H9 (cell line): ENCODE data around the gene ADAMTSL2. TPM values are rescaled to one million over a fixed set of nuclear protein-coding genes. Genes with fewer than 3 reads are reported as not detected.

ENCODE experiments used
- DNase-seq: peaks from one replicate; pipeline ENCODE4 v3.0.0-alpha.2; 2017
- H2AFZ ChIP-seq: one replicate; pipeline ENCODE4 v1.6.1; 2013; ENCODE audit warnings: mild to moderate bottlenecking, low read length, control low read depth, moderate library complexity
- H2AK5ac ChIP-seq: 2 replicates; pipeline ENCODE4 v1.6.1; 2013; ENCODE audit warnings: low read length, control low read depth, mixed read lengths; ENCODE audit not compliant: insufficient read length
- H2BK120ac ChIP-seq: one replicate; pipeline ENCODE4 v1.6.1; 2013; ENCODE audit warnings: low read depth, mild to moderate bottlenecking, low read length, control low read depth, inconsistent platforms; ENCODE audit not compliant: poor library complexity, severe bottlenecking
- H2BK12ac ChIP-seq: 2 replicates; pipeline ENCODE4 v1.6.1; 2013; ENCODE audit warnings: low read length, control low read depth, mixed read lengths, low read depth; ENCODE audit not compliant: insufficient read length
- H2BK15ac ChIP-seq: 2 replicates; pipeline ENCODE4 v1.6.1; 2013; ENCODE audit warnings: low read depth, low read length, control low read depth
- H2BK20ac ChIP-seq: one replicate; pipeline ENCODE4 v1.6.1; 2013; ENCODE audit warnings: low read depth, mild to moderate bottlenecking, low read length, control low read depth, inconsistent platforms; ENCODE audit not compliant: poor library complexity, severe bottlenecking
- H2BK5ac ChIP-seq: 2 replicates; pipeline ENCODE4 v1.6.1; 2013; ENCODE audit warnings: low read length, control low read depth, mixed read lengths; ENCODE audit not compliant: insufficient read length
- H3K14ac ChIP-seq: 2 replicates; pipeline ENCODE4 v1.6.1; 2013; ENCODE audit warnings: low read length, control low read depth; ENCODE audit not compliant: insufficient read depth
- H3K18ac ChIP-seq: 2 replicates; pipeline ENCODE4 v1.6.1; 2013; ENCODE audit warnings: low read depth, mild to moderate bottlenecking, mixed read lengths, low read length, control low read depth; ENCODE audit not compliant: insufficient read length
- H3K23ac ChIP-seq: 2 replicates; pipeline ENCODE4 v1.6.1; 2013; ENCODE audit warnings: low read length, control low read depth, mixed read lengths, low read depth; ENCODE audit not compliant: insufficient read length
- H3K23me2 ChIP-seq: 2 replicates; pipeline ENCODE4 v1.6.1; 2013; ENCODE audit warnings: low read depth, mild to moderate bottlenecking, mixed read lengths, low read length, control low read depth; ENCODE audit not compliant: insufficient read length, poor library complexity, severe bottlenecking
- H3K27ac ChIP-seq: 2 replicates; pipeline ENCODE4 v1.5.1; 2013; ENCODE audit warnings: low read length, control low read depth, mixed read lengths, low read depth; ENCODE audit not compliant: insufficient read length
- H3K27me3 ChIP-seq: 2 replicates; pipeline ENCODE4 v1.6.1; 2013; ENCODE audit warnings: low read length, control low read depth, inconsistent platforms; ENCODE audit not compliant: insufficient read depth
- H3K4ac ChIP-seq: 2 replicates; pipeline ENCODE4 v1.6.1; 2013; ENCODE audit warnings: low read depth, mild to moderate bottlenecking, control low read depth, inconsistent platforms, low read length, moderate library complexity
- H3K4me1 ChIP-seq: 2 replicates; pipeline ENCODE4 v1.6.1; 2013; ENCODE audit warnings: low read length, control low read depth, inconsistent platforms; ENCODE audit not compliant: insufficient read depth
- H3K4me2 ChIP-seq: 2 replicates; pipeline ENCODE4 v1.6.1; 2013; ENCODE audit warnings: low read length, control low read depth, mixed read lengths; ENCODE audit not compliant: insufficient read length, insufficient read depth
- H3K56ac ChIP-seq: 2 replicates; pipeline ENCODE4 v1.6.1; 2013; ENCODE audit warnings: low read depth, mild to moderate bottlenecking, mixed read lengths, low read length, control low read depth; ENCODE audit not compliant: insufficient read length
- H3K79me1 ChIP-seq: 2 replicates; pipeline ENCODE4 v1.6.1; 2013; ENCODE audit warnings: low read depth, mild to moderate bottlenecking, moderate library complexity, low read length, control low read depth, inconsistent platforms; ENCODE audit not compliant: insufficient read depth, poor library complexity, severe bottlenecking
- H3K79me2 ChIP-seq: 2 replicates; pipeline ENCODE4 v1.6.1; 2013; ENCODE audit warnings: low read length, control low read depth, inconsistent platforms; ENCODE audit not compliant: insufficient read depth
- H3K9ac ChIP-seq: 2 replicates; pipeline ENCODE4 v1.6.1; 2013; ENCODE audit warnings: low read length, control low read depth, mixed read lengths; ENCODE audit not compliant: insufficient read length; ENCODE audit errors: extremely low read depth
- H3K9me3 ChIP-seq: one replicate; pipeline ENCODE4 v1.6.1; 2013; ENCODE audit warnings: low read depth, low read length, inconsistent platforms; ENCODE audit not compliant: control insufficient read depth
- H3T11ph ChIP-seq: one replicate; pipeline ENCODE4 v1.6.1; 2013; ENCODE audit warnings: mild to moderate bottlenecking, low read length, control low read depth, inconsistent platforms
- H4K20me1 ChIP-seq: one replicate; pipeline ENCODE4 v1.6.1; 2013; ENCODE audit not compliant: control insufficient read depth, insufficient read length, insufficient read depth
- H4K5ac ChIP-seq: 2 replicates; pipeline ENCODE4 v1.6.1; 2013; ENCODE audit warnings: low read depth, mild to moderate bottlenecking, mixed read lengths, low read length, control low read depth; ENCODE audit not compliant: insufficient read length
- H4K8ac ChIP-seq: replicated peaks from 2 replicates; pipeline ENCODE4 v1.6.1; 2013; ENCODE audit warnings: low read length, control low read depth, mixed read lengths, low read depth; ENCODE audit not compliant: insufficient read length
- H4K91ac ChIP-seq: 2 replicates; pipeline ENCODE4 v1.6.1; 2013; ENCODE audit warnings: low read depth, mild to moderate bottlenecking, moderate library complexity, mixed read lengths, low read length, control low read depth; ENCODE audit not compliant: insufficient read length
- H3K27ac Mint-ChIP-seq, 3 experiments: 2 replicates in 2 of 3; 3 replicates in 1 of 3; pipeline ENCODE4 v1.8.0; 2020 to 2021; ENCODE audit warnings: mixed read lengths in 3 of 3, mild to moderate bottlenecking in 1 of 3, moderate library complexity in 1 of 3
- H3K27me3 Mint-ChIP-seq: 2 replicates; pipeline ENCODE4 v1.8.0; 2021; ENCODE audit warnings: low read depth, mild to moderate bottlenecking, moderate library complexity, mixed read lengths
- H3K36me3 Mint-ChIP-seq, 3 experiments: 2 replicates in 2 of 3; 3 replicates in 1 of 3; pipeline ENCODE4 v1.8.0; 2020 to 2021; ENCODE audit warnings: low read depth in 3 of 3, mixed read lengths in 3 of 3; ENCODE audit not compliant: insufficient read depth in 1 of 3
- H3K4me1 Mint-ChIP-seq, 2 experiments: 2 replicates each; pipeline ENCODE4 v1.8.0; 2020; ENCODE audit warnings: mixed read lengths in 2 of 2
- H3K4me3 Mint-ChIP-seq, 2 experiments: 2 replicates in 1 of 2; 3 replicates in 1 of 2; pipeline ENCODE4 v1.8.0; 2020 to 2021; ENCODE audit warnings: mild to moderate bottlenecking in 2 of 2, mixed read lengths in 2 of 2, moderate library complexity in 1 of 2
- H3K9me3 Mint-ChIP-seq, 2 experiments: 2 replicates in 1 of 2; 3 replicates in 1 of 2; pipeline ENCODE4 v1.8.0; 2020; ENCODE audit warnings: mild to moderate bottlenecking in 2 of 2, mixed read lengths in 2 of 2, moderate library complexity in 1 of 2
- WGBS: extraction: QIAGEN DNeasy Blood & Tissue Kit; methylation state at CpG from one replicate; pipeline ENCODE4 v1.1.7; 2013; ENCODE audit warnings: missing lambda C conversion rate, low lambda C conversion rate, mixed read lengths; ENCODE audit not compliant: insufficient read length; ENCODE audit errors: extremely low coverage; 5-methylcytosine and 5-hydroxymethylcytosine counted together
- total RNA-seq: library from RNA; stranded (reverse); gene quantifications from 2 replicates; pipeline ENCODE4 v1.2.1, GENCODE V29; 2021
- TF ChIP-seq, protein P1 (sequence below): fragments of 200-600 bp; sonication (generic); conservative IDR thresholded peaks from 3 replicates; pipeline ENCODE4 v1.8.0; 2021; ENCODE audit warnings: antibody characterized with exemption, mild to moderate bottlenecking

ADAMTSL2 gene
- total RNA-seq, 1 experiment from 2014 or later, result 0.61 TPM

DNA sequence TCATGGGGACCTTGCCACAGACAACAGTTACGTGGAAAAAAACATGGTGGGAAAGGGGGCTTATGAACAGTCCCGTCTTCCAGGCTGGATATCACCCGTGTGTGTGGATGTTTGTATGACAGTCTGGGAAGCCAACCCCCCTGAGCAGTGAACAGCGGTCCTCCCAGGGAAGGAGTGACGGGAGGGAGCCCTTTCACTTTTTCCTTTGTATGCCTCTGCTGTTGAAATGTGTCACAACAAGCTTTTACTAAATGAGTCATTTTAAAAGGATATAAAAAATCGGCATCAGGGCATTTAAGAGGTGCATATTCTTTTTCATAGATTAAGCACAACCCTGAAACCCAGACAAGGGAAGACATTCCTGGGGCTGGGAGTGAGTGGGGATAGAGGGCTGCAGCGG is 14.8 kb upstream of the ADAMTSL2 start:
- H3K79me2 ChIP-seq, result no peaks in the 10 kb centered on the region
- no peak overlapping the region for H4K91ac ChIP-seq
- no peak overlapping the region for H2BK20ac ChIP-seq
- H2AK5ac ChIP-seq, result no peak overlapping the region
- H3K27ac Mint-ChIP-seq, result no peak overlapping the region
- no peak overlapping the region for H3K27ac ChIP-seq
- H3K9ac ChIP-seq, result no peak overlapping the region
- no peaks in the 10 kb centered on the region for H3K79me1 ChIP-seq
- no peak overlapping the region for H3K4me3 Mint-ChIP-seq
- no peaks in the 10 kb centered on the region for H4K20me1 ChIP-seq
- H3K56ac ChIP-seq, result no peak overlapping the region
- H2BK12ac ChIP-seq, result no peak overlapping the region
- H3K4me1 Mint-ChIP-seq, result 0 out of 4 replicates have a peak, but pooled peaks cover 0 to 3% of the 10 kb centered on the region in 2 experiments
- H3K23ac ChIP-seq, result no peak overlapping the region
- peaks cover 11% of the 10 kb centered on the region for H3K27me3 Mint-ChIP-seq
- no peak overlapping the region for H3K4ac ChIP-seq
- no peaks in the 10 kb centered on the region for H3K23me2 ChIP-seq
- no peaks in the 10 kb centered on the region for H3K9me3 ChIP-seq
- no peak overlapping the region for H2BK5ac ChIP-seq
- H2BK15ac ChIP-seq, result no peak overlapping the region
- no peaks in the 10 kb centered on the region for H3K4me1 ChIP-seq
- TF ChIP-seq, protein P1, sequence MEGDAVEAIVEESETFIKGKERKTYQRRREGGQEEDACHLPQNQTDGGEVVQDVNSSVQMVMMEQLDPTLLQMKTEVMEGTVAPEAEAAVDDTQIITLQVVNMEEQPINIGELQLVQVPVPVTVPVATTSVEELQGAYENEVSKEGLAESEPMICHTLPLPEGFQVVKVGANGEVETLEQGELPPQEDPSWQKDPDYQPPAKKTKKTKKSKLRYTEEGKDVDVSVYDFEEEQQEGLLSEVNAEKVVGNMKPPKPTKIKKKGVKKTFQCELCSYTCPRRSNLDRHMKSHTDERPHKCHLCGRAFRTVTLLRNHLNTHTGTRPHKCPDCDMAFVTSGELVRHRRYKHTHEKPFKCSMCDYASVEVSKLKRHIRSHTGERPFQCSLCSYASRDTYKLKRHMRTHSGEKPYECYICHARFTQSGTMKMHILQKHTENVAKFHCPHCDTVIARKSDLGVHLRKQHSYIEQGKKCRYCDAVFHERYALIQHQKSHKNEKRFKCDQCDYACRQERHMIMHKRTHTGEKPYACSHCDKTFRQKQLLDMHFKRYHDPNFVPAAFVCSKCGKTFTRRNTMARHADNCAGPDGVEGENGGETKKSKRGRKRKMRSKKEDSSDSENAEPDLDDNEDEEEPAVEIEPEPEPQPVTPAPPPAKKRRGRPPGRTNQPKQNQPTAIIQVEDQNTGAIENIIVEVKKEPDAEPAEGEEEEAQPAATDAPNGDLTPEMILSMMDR, result no peak
- no peaks in the 10 kb centered on the region for H3K27me3 ChIP-seq
- H3K4me2 ChIP-seq, result no peak overlapping the region
- H4K8ac ChIP-seq, result no peak overlapping the region
- no peak overlapping the region for H4K5ac ChIP-seq
- no peak overlapping the region for H3K14ac ChIP-seq
- no peak overlapping the region for H3T11ph ChIP-seq
- H3K36me3 Mint-ChIP-seq, result no peaks in the 10 kb centered on the region
- no peak for DNase-seq
- no peak overlapping the region for H2BK120ac ChIP-seq
- H3K9me3 Mint-ChIP-seq, result no peaks in the 10 kb centered on the region
- H2AFZ ChIP-seq, result no peak overlapping the region
- no CpG with 5 or more reads among the region's 7 CpGs for WGBS
- H3K18ac ChIP-seq, result no peak overlapping the region
